HG03108 (cell line): ENCODE results near the gene CUX1.
"Not testable (repeated sequence)": the region's sequence is repeated elsewhere in the genome, so short reads cannot be mapped to it uniquely, and the experiment has no call there.

Experiments used
- ATAC-seq: cut with Tn5 transposase; IDR thresholded peaks from one replicate; pipeline ENCODE4 v1.9.1; 2021; ENCODE audit warnings: moderate library complexity; ENCODE audit not compliant: unreplicated experiment

Gene CUX1

DNA sequence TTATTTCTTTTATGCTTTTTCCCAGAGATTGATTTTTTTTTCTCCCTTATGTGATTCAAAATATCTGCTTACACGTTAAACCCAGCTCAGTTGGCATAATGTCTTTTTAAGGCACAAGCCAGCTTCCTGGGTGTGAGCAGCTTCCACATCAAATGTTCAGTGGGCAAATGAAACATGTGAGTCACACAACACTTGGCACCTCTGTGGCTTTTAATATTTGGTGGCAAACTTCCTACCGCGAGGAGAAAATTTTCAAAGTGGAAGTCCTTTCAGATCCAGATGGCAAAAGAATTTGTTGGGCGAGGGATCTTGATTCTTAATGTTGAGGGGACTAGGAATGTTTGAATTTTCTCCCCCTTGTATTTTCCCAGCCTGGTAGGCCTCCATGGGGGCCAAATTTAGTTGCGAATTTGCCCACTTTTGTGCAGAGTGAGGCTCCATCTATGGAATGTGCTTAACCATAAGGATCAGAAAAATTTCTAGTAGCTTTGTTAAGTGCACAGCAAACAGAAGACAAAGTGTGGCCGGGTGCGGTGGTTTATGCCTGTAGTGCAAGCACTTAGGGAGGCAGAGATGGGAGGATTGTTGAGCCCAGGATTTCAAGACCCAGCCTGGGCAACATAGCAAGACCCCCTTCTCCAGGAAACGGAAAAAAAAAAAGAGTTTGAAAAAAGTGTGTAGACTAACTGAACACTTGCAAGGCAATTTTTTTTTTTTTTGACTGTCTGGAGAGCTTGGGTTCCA lies 31.0 kb downstream of the CUX1 start:
- no peak for ATAC-seq

DNA sequence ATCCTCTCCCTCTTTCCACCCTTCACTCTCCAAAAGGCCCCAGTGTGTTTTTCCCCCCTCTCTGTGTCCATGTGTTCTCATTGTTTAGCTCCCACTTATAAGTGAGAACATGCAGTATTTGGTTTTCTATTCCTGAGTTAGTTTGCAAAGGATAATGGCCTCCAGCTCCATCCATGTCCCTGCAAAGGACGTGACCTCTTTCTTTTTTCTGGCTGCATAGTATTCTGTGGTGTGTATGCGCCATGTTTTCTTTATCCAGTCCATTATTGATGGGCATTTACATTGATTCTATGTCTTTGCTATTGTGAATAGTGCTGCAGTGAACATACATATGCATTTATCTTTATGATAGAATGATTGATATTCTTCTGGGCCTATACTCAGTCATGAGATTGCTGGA lies 31.9 kb downstream of the CUX1 start:
- ATAC-seq, result not testable (repeated sequence)

DNA sequence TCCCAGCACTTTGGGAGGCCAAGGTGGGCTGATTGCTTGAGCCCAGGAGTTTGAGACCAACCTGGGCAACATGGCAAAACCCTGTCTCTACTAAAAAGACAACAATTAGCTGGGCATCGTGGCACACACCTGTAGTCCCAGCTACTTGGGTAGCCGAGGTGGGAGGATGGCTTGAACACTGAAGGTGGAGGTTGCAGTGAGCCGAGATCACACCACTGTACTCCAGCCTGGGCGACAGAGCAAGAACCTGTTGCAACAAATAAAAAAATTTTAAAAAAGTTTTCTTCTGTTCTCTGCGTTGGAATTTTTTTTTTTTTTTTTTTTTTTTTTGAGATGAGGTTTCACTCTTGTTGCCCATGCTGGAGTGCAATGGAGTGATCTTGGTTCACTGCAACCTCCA lies 34.9 kb downstream of the CUX1 start:
- ATAC-seq, result not testable (repeated sequence)

DNA sequence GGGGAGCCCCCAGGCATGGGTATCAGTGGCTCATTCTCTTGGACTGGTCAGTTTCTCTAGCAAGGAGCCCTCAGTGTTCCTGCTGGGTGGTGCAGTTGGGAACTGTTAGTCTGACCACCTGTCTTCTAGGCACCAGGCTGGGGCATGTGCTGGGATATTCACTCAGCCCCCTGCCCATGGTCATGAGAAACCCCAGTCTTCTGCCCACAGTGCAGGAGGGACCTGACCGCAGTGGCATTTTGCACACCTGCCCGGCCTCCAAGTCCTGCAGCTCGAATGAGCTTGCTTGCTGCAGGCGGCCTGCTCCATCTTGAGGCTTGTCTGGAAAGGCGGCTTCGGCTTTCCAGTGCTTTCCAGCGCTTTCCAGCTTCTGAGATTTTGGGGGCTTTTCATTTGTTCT lies 36.3 kb downstream of the CUX1 start:
- ATAC-seq, result no peak

DNA sequence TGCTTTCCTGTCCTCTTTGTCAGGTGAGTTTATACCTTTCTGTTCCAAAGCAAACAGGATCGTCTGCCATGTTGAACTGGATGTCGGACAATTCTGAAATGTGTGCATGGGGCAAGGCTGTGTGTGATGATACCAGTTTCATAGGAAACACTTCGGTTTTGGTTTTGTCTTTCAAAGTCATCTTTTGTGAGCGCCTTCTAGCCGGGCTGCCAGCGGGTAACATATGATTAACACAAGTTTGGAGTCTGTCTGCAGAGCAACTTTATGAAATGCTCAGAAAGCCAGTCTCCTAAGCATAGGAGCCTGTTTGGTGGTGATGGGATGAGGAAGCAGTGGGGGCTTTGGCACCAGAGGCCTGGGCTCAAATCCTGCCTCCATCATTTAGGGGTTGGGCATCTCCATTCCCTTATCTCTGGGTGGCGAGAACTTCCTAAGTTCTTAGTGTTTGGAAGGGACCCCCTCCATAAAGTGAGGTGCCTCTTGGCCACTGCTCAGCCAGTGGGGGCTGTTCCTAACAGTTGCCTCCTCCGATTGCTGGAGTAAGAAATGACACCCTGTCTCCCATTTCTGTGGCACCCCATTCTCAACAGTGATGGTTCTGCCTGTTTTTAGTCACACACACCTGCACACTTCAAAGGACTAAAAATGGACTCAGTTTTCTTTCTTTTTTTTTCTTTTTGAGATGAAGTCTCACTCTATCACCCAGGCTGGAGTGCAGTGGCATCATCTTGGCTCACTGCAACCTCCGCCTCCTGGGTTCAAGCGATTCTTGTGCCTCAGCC lies 36.8 kb downstream of the CUX1 start:
- no peak for ATAC-seq

DNA sequence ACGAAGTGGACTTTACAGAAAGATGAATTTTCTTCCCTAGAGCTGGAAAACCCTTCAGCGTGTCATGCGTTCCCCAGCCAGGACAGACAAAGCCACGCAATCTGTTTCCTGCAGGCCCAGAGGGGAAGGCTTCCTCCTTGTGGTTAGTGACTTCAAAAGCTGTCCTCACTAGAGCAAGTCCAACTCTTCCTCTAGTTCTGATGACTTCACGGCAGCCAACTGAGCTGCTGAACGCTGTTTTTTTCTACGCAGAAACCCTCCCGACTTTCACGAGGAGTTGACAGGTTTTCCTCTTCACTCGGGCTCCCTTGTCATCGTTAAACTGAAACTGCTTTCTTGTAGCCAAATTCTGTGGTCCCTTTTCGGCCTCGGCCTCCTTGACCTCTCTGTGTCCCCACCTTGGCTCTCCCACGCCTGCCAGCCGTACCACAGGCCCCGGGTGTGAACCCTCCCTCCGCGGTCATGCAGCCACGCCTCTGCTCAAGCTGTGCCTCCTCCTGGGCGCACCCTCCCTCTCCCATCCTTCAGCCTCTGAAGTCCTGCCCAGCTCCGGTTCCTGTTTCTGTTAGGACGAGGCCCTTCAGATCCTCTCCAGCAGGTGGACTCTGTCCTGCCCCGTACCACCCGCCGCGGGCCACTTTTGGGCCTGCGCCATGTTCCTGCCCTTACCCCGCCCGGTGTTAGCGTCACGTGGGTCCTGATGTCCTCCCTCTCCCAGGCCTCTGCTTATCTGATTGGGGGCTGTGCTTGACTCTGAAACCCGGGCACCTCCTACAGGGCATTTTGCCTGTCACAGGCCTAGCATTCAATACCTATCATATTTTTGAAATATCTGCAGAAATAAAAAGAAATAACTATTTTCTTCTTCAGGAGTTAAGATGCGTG lies 39.3 kb downstream of the CUX1 start:
- ATAC-seq, result peak; percentile 93

DNA sequence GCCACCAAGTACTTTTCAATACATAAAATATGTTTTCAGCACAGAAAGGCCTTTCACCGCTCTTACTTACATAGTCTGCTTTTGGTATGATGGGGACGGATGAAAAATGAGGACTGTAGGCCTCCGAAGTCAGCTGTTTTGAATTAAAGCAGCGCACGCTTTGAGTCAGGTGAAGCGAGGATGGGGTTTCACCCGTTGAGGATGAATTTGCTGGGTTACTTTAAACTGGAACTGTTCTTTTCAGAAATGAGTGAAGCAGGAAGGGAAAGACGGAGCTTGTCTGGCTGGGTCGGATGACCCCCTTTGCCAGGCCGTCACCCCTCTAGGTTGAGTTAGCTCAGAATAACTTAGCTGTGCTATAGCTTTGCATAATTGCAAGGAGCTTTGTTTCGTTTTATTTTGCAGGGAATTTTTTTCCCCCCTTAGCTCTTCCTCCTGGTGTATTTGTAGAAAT lies 40.0 kb downstream of the CUX1 start:
- peak; percentile 26 for ATAC-seq

DNA sequence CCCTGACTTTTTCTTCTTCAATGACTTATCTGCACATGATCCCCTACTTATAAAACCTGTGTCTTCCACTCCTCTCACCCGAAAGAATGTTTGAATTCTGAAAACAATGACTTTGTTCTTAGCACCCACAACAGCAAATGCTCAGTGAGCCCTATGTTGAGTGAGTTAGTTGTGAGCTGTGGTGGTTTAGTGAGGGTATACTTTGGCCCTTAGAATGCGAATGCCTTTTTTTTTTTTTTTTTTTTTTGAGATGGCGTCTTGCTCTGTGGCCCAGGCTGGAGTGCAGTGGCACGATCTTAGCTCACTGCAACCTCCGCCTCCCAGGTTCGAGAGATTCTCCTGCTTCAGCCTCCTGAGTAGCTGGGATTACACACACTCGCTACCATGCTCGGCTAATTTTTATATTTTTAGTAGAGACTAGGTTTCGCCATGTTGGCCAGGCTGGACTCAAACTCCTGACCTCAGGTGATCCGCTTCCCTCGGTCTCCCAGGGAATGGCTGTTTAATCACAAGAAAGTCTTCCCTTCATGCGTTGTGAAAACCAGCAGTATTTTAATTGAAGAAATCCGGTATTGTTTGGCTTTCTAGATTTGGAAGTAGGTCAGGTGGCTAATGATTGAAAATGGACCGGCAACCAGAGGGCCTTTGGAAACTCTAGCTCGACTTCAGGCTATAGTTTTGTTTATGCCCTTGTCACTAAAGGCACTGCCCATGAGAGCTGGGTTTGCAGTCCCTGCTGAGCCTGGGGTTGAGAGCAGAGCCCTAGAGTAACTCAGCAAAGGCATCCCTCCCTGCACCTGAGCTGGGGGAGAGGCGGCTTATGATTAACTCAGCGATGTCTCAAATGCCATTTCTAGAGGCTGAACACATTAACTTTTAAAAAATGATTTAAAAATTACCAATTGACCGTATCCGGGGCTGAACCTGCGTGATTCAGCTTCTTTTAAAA lies 41.3 kb downstream of the CUX1 start:
- ATAC-seq, result no peak

DNA sequence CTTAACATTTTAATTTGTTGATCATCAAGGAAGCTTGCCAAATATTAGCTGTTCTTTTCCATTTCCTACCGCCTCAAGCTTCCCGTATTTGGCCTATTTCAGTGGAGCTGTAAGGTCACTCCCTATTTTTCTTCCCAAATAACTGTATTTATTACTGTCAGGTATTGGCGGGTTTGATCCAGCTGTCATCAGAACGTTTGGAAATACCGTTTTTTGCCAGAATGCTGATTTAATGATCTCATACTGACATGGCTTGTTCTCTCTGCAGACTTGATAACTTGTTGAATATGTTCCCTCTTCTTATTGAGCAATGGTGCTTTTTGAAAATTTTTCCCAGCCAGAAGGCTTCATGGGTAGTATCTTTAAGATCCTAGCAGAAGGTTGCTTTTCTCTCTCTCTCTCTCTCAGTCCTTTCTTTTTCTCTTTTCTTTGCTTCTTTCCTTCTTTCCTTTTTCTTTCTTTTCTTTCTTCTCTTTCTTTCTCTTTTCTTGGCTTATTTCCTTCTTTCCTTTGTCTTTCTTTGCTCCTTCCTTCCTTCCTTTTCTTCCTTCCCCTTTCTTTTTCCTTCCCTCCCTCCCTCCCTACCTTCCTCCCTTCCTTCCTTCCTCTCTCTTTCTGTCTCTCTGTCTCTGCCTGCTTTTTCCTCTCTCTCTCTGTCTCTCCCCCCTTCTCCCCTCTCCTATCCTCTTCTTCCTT lies 42.1 kb downstream of the CUX1 start:
- no peak for ATAC-seq

DNA sequence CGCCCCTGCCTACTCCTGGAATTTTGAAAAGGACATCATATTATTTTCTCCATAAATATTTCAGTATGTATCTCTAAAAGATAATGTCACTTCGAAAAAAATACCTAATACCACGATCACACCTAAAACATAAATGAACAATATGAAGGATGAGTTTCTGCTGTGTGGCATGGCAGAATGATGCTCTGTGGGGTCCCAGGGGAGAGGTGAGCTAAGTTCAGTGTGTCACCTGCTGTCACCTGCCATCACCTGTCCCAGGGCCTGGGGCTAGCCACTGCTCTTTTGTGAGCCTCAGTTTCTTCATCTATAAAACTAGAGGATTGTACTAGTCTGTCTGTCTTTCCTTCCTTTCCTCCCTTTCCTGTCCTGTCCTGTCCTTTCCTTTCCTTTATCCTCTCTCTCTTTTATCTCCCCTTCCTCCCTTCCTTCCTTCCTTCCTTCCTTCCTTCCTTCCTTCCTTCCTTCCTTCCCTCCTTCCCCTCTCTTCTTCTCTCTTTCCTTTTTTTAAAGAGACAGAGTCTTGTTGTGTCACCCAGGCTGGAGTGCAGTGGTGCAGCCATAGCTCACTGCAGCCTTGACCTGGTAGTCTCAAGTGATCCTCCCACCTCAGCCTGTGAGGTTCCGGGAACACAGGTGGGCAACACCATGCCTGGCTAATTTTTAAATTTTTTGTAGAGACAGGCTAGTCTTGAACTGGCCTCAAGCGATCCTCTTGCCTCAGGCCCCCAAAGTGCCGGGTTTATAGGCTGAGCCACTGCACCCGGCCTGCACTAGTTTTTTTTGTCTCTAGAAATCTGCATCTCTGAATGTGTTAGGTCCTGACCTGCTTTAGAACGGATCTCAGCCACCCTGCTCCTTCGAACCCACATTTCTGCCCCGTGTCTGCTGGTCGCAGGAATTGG lies 43.1 kb downstream of the CUX1 start:
- no peak for ATAC-seq

DNA sequence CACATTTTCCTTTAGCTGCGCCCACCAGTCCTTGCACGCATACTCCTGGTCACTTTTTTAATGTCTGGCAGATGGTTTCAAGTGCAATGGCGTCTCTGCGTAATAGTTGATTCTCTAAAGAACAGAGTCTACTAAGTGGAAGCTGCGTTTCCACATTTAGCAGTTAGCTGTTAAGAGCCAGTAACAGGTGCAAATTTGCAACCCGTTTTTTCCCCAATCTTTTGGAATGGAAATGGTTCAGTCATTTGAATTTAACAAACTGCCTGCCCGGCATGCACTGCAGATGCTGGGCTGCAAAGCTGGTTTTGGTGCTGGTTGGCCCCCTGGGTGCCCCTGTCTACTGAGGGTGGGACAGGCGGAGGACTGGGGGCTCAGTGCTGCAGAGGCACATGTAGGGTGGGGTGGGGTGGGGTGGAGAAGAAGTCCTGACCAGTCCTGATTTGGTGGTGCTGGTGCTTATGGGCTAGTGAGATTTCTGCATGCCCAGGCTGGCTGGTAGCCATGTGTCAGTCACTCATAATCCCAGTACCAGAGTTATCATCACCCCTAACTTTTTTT lies 43.9 kb downstream of the CUX1 start:
- no peak for ATAC-seq

DNA sequence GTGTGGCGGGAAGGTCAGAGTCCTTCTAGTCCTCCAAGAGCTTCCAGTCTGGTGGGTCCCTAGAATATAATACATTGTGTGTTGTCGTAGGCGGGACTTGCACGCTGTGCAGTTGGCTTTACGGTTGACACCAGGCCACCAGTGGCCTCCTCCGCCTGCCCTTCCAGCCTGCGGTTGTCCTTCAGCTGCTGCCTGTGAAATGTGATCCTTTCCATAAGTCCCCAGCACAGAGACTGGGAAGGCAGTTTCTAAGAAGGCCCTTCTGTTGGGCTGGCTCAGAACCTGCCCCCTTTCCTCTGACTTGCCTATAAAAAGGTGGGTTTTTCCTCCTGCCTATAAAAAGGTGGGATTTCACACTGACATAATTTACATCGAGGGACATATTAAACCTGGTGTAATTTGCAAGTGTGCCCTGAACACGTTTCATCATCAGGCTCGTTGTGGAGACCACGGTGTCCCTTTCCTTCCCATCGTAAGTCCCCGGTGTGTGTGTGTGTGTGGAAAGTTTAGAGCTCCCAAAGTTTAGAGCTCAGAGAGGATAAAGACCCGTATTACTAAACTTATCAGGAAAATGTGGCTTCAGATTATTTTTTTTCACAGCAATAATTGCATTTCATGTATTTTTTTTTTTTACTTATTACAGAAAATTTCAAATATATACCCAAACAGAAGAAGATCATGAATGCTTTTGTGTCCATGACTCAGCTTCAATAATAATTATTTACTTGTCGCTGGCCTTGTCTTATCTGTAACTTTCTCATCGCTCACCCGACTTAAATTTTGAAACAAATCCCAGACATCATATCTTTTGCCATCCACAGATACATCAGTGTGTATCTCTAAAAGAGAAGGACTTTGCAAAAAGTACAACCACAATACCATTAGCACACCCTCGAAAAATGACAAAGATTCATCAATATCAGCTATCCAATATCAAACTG lies 45.1 kb downstream of the CUX1 start:
- ATAC-seq, result no peak

DNA sequence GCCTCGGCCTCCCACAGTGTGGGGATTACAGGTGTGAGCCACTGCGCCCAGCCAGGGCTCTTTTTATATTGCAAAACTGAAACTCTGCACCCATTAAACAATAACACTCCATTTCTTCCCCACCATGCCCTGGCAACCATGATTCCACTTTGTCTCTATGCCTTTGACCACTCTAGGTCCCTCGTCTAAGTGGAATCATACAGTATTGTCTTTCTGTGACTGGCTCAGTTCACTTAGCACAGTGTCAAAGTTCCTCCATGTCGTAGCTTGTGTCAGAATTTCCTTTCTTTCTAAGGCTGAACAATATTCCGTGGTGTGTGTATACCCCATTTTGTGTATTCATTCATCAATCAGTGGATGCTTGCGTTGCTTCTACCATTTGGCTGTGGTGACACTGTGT lies 46.2 kb downstream of the CUX1 start:
- ATAC-seq, result no peak

DNA sequence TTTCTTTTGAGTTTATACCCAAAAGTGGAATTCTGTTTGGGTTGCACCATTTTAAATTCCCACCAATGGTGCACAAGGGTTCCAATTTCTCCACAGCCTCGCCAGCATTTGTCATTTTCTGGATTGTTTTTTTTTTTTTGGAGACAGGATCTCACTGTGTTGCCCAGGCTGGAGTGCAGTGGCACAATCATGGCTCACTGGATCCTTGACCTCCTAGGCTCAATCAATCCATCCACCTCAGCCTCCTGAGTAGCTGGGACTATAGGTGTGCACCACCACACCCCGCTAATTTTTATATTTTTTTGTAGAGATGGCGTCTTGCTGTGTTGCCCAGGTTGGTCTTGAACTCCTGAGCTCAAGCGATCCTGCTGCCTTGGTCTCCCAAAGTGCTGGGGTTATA lies 46.6 kb downstream of the CUX1 start:
- ATAC-seq, result no peak

DNA sequence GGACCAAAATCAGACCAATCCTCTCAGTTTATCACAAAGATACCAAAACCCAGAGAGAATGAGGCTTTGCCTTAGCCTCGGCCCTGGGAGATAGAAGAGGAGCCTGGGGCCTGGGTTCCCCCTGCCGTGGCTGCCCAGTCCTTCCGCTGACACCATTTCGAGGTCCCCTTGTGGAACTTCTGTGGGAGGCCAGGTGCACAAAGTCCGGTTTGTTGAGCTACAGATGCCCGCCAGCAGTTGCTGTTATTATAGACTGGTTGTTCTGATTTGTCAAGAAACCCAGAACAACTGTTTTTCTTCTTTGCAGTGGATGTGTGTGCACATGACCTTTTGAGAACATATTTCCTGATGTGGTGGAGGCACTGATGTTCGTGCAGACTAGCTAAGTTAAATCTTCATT lies 47.6 kb downstream of the CUX1 start:
- no peak for ATAC-seq

DNA sequence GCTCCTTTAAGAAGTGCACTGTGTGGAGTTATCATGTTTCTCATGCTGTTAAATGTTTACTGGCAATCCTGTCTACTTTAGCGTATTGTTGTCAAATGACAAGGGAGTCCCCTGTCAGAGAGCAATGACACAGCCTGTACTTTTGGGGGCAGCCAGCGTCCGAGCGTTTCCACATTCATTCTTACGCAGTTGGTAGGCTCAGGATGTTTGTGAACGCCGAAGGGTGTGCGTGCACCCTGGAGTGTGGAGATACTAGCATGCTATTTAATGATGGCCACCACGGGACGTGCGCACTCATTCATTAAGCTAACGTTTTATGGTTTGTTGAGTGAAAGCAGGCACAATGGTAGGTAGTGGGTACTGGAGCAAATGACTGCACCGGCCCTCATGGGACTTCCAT lies 48.0 kb downstream of the CUX1 start:
- no peak for ATAC-seq

DNA sequence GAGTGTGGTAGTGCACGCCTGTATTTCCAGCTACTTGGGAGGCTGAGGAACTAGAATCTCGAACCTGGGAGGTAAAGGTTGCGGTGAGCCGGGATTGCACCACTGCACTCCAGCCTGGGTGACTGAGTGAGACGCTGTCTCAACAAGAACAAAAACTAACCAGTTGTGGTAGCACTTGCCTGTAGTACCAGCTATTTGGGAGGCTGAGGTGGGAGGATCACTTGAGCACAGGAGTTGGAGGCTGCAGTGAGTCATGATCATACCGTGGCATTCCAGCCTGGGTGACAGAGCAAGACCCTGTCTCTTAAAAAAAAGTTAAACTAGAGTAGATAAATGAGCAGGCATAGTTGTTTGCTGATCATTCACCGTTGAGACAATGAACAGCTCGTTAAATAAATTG lies 48.9 kb downstream of the CUX1 start:
- ATAC-seq, result no peak
